Testis (tissue), 2 donors: ENCODE data around the gene IL15RA.

Experiments used
- CTCF ChIP-seq, 3 experiments: fragments of 450-650 bp in 2 of 3; fragments of 200-600 bp in 1 of 3; sonication (generic) in 1 of 3; IDR thresholded peaks; one replicate each; pipeline ENCODE4 v1.5.1; 2016 to 2019; ENCODE audit warnings: antibody characterized with exemption in 3 of 3, mild to moderate bottlenecking in 2 of 3, moderate library complexity in 1 of 3
- POLR2A ChIP-seq: fragments of 450-650 bp; IDR thresholded peaks from one replicate; pipeline ENCODE4 v1.6.1; 2017; ENCODE audit warnings: antibody characterized with exemption, mild to moderate bottlenecking, moderate library complexity

- no peak for TF ChIP-seq CTCF (IDR thresholded peaks at IDR 0.05)
- TF ChIP-seq POLR2A = no peak
Measured at GRCh38 chr10:5964736-5965135, 12.6 kb downstream of the IL15RA start.
